Upper lobe of left lung (tissue), 6 donors: ENCODE measurements around the gene ERFL. TPM values are rescaled to one million over a fixed set of nuclear protein-coding genes. Genes with fewer than 3 reads are reported as not detected.

Source experiments
- ATAC-seq, 2 donors: fragments of 200-7000 bp; cut with Tn5 transposase; one replicate each; pipeline ENCODE4 v1.9.1; 2022; ENCODE audit warnings: mild to moderate bottlenecking in 2 of 2, moderate library complexity in 2 of 2; ENCODE audit not compliant: low FRiP score in 2 of 2
- DNase-seq, 2 donors: peaks; one replicate each; pipeline ENCODE4 v3.0.0-alpha.2; 2019 to 2020
- H3K27ac ChIP-seq, 4 donors: fragments of 200-600 bp; sonication (generic); one replicate each; pipeline ENCODE4 v1.5.1; 2016 to 2019
- H3K27me3 ChIP-seq, 4 donors: fragments of 200-600 bp; sonication (generic); one replicate each; pipeline ENCODE4 v1.5.1; 2017 to 2019
- H3K36me3 ChIP-seq, 4 donors: fragments of 200-600 bp; sonication (generic); one replicate each; pipeline ENCODE4 v1.5.1; 2016 to 2019
- H3K4me1 ChIP-seq, 4 donors: fragments of 200-600 bp; sonication (generic); one replicate each; pipeline ENCODE4 v1.5.1; 2018 to 2019
- H3K4me3 ChIP-seq, 4 donors: fragments of 200-600 bp; sonication (generic); one replicate each; pipeline ENCODE4 v1.5.1; 2017 to 2019; ENCODE audit warnings: mild to moderate bottlenecking in 2 of 4, moderate library complexity in 1 of 4
- H3K9me3 ChIP-seq, 4 donors: fragments of 200-600 bp; sonication (generic); one replicate each; pipeline ENCODE4 v1.5.1; 2018 to 2019
- EP300 ChIP-seq, 4 donors: sonication (generic); formaldehyde crosslinking; IDR thresholded peaks; one replicate each; pipeline ENCODE4 v1.5.1; 2017; ENCODE audit warnings: antibody characterized with exemption in 4 of 4, control low read depth in 2 of 4
- POLR2A ChIP-seq, 4 donors: fragments of 450-650 bp; IDR thresholded peaks; one replicate each; pipeline ENCODE4 v1.5.1; 2016 to 2017; ENCODE audit warnings: antibody characterized with exemption in 4 of 4, mild to moderate bottlenecking in 2 of 4
- POLR2AphosphoS5 ChIP-seq, 2 donors: sonication (generic); formaldehyde crosslinking; IDR thresholded peaks; one replicate each; pipeline ENCODE4 v1.5.1; 2017; ENCODE audit warnings: antibody characterized with exemption in 2 of 2
- WGBS, 2 donors: methylation state at CpG; one replicate each; pipeline ENCODE4 v1.1.5; 2017 to 2018; 5-methylcytosine and 5-hydroxymethylcytosine counted together
- total RNA-seq, 6 donors: library from RNA; depleted of rRNA in 4 of 6; stranded (reverse); fragments of >200 nt in 4 of 6; gene quantifications; one replicate each; pipeline versions ENCODE4 v1.1.0 to v1.2.1, GENCODE V29; 2016 to 2021
- TF ChIP-seq, protein P1 (sequence below), 6 experiments: fragments of 450-650 bp in 4 of 6; fragments of 200-600 bp in 2 of 6; sonication (generic) in 2 of 6; IDR thresholded peaks; one replicate each; pipeline ENCODE4 v1.5.1; 2016 to 2019; ENCODE audit warnings: antibody characterized with exemption in 6 of 6
- donor health status: DM: no; HTN: no; CAD: no; lungs with moderate emphysema.
- donor health status: DM: no; HTN: yes; CAD: no; lungs with severe emphysema.

The ERFL gene
- 1 to 10 TPM in 2 of 6 donors, under 1 TPM in 3, not detected in 1; 0.20 to 6.3 (median 0.49) TPM for total RNA-seq

GRCh38 chr19:41928221-41928683 lies at the start of gene ERFL:
Gene ERFL (minus strand): TSS chr19:41928449. CDS start chr19:41912919, 15,530 bp downstream.
- Histone ChIP-seq H3K36me3 (no peaks in the 10 kb centered on the region), H3K4me3 (peak within 1 kb of the TSS in 3 of 4 donors; percentile 46 to 55 (median 52)), H3K9me3 (no peaks in the 10 kb centered on the region), H3K4me1 (peaks cover 14 to 30% (median 21%) of the 10 kb centered on the region in 4 donors), H3K27me3 (peaks cover 0 to 49% (median 28%) of the 10 kb centered on the region in 4 donors), H3K27ac (peak within 1 kb of the TSS in 2 of 4 donors; percentile 7 to 37)
- ATAC-seq (peak in 1 of 2 donors; percentile 22), DNase-seq (peak in 1 of 2 donors; percentile 87)
- no peak for TF ChIP-seq POLR2AphosphoS5 (IDR thresholded peaks at IDR 0.05)
- TF ChIP-seq POLR2A (IDR thresholded peaks at IDR 0.05): no peak
- TF ChIP-seq EP300 (IDR thresholded peaks at IDR 0.05): no peak
- TF ChIP-seq, protein P1, sequence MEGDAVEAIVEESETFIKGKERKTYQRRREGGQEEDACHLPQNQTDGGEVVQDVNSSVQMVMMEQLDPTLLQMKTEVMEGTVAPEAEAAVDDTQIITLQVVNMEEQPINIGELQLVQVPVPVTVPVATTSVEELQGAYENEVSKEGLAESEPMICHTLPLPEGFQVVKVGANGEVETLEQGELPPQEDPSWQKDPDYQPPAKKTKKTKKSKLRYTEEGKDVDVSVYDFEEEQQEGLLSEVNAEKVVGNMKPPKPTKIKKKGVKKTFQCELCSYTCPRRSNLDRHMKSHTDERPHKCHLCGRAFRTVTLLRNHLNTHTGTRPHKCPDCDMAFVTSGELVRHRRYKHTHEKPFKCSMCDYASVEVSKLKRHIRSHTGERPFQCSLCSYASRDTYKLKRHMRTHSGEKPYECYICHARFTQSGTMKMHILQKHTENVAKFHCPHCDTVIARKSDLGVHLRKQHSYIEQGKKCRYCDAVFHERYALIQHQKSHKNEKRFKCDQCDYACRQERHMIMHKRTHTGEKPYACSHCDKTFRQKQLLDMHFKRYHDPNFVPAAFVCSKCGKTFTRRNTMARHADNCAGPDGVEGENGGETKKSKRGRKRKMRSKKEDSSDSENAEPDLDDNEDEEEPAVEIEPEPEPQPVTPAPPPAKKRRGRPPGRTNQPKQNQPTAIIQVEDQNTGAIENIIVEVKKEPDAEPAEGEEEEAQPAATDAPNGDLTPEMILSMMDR (IDR thresholded peaks at IDR 0.05): no peak
- 1% methylated on average over 49 of the region's 49 CpGs for WGBS, 2 donors

DNA sequence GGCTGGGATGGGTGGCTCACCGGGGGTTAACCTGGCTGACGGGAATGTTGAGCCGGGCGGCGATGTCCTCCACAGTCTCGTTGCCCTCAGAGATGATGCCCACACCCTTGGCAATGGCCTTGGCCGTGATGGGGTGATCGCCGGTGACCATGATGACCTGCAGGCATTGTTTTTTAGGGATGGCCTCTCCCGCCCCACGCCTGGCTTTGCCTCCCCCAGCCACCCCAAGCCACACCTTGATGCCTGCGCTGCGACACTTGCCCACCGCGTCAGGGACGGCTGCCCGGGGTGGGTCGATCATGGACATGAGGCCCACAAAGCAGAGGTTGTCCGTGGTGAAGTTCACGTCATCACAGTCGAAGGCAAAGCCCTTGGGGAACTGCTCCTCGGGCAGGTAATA lies 49.7 kb upstream of the ERFL start:
- H3K27ac ChIP-seq: no peak overlapping the region
- WGBS, 2 donors: 72 to 85% methylated on average over 5 to 16 of the region's 22 CpGs
- H3K4me1 ChIP-seq: no peaks in the 10 kb centered on the region
- H3K27me3 ChIP-seq: no peaks in the 10 kb centered on the region
- H3K4me3 ChIP-seq: no peak overlapping the region
- H3K9me3 ChIP-seq: no peaks in the 10 kb centered on the region
- no peaks in the 10 kb centered on the region for H3K36me3 ChIP-seq
- peak in 1 of 2 donors; percentile 79 for DNase-seq
- TF ChIP-seq POLR2AphosphoS5 (IDR thresholded peaks at IDR 0.05): no peak
- TF ChIP-seq POLR2A (IDR thresholded peaks at IDR 0.05): no peak
- TF ChIP-seq EP300 (IDR thresholded peaks at IDR 0.05): no peak
- TF ChIP-seq, protein P1 (IDR thresholded peaks at IDR 0.05): no peak
- no peak for ATAC-seq

GRCh38 chr19:41974652-41975051 lies 46.4 kb upstream of the ERFL start:
- ATAC-seq (no peak), DNase-seq (no peak)
- Histone ChIP-seq H3K27me3 (no peaks in the 10 kb centered on the region), H3K36me3 (no peaks in the 10 kb centered on the region), H3K4me1 (no peaks in the 10 kb centered on the region), H3K9me3 (no peaks in the 10 kb centered on the region), H3K27ac (no peak overlapping the region), H3K4me3 (no peak overlapping the region)
- TF ChIP-seq EP300 (IDR thresholded peaks at IDR 0.05) (no peak), POLR2A (IDR thresholded peaks at IDR 0.05) (no peak)
- TF ChIP-seq, protein P1 (IDR thresholded peaks at IDR 0.05): no peak
- 69 to 87% methylated on average over 7 to 8 of the region's 8 CpGs for WGBS, 2 donors

- Histone ChIP-seq H3K27ac (no peak overlapping the region), H3K4me1 (no peaks in the 10 kb centered on the region), H3K27me3 (no peaks in the 10 kb centered on the region), H3K36me3 (no peaks in the 10 kb centered on the region), H3K4me3 (no peak overlapping the region), H3K9me3 (no peaks in the 10 kb centered on the region)
- WGBS, 2 donors: 88 to 91% methylated on average over 10 to 11 of the region's 11 CpGs
- TF ChIP-seq EP300 (IDR thresholded peaks at IDR 0.05) (no peak), POLR2A (IDR thresholded peaks at IDR 0.05) (no peak), POLR2AphosphoS5 (IDR thresholded peaks at IDR 0.05) (no peak)
- TF ChIP-seq, protein P1 (IDR thresholded peaks at IDR 0.05): no peak
- ATAC-seq: no peak
- no peak for DNase-seq
These were observed 43.1 kb upstream of the ERFL start for GRCh38 chr19:41971363-41971762.
